Adrenal gland (tissue), 5 donors: Measurements from ENCODE around the gene IL17RB.
A peak's percentile ranks its signal among the peaks of the same experiment; 100 is the strongest.

Experiments
- POLR2A ChIP-seq, 2 donors: fragments of 450-650 bp; IDR thresholded peaks; one replicate each; pipeline ENCODE4 v1.6.1; 2017; ENCODE audit warnings: antibody characterized with exemption in 2 of 2, mild to moderate bottlenecking in 2 of 2, moderate library complexity in 1 of 2
- TF ChIP-seq, protein P1 (sequence below), 6 experiments: fragments of 450-650 bp in 4 of 6; fragments of 200-600 bp in 2 of 6; sonication (generic) in 1 of 6; IDR thresholded peaks; 1 replicate in 5 of 6; 2 replicates in 1 of 6; pipeline versions ENCODE4 v1.5.1 to v1.8.0; 2016 to 2021; ENCODE audit warnings: antibody characterized with exemption in 6 of 6, mild to moderate bottlenecking in 2 of 6, moderate library complexity in 1 of 6
- donor health status: DM: no; HTN: no; CAD: no.

DNA sequence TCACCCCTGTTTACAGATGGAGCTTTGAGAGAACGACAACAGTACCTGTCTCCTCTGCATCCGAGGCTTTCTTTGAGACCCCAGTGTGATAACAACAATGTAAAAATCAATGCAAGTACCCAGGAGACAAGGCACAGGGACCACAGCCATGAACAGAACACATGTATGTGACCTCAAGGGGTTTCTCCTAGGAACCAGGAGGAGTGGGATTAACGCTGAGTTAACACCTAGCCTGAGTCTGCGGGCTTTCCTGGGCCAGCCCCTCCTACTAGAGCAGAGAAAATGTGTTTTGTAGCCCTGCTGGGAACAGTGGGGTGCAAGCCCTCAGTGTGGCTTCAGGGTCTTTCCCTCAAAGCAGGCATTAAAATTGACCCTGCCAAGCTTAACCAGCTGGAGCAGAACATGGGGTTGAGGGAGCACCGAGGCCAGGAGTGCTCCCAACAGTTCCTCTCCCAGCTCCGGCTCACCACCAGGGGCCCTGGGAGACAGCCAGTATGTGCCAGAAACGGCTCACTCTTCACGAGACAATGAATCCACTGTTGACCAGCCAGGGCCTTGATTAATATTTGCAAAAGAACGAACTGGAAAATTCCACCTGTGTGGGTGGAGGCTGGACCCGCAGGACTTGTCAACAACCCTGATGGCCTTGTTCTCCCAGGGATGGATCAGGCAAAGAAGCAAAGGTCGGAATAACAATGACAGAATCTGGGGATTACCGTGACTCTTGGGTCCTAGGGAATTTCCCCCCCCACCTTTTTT lies 3.8 kb upstream of the IL17RB start:
- TF ChIP-seq, protein P1, sequence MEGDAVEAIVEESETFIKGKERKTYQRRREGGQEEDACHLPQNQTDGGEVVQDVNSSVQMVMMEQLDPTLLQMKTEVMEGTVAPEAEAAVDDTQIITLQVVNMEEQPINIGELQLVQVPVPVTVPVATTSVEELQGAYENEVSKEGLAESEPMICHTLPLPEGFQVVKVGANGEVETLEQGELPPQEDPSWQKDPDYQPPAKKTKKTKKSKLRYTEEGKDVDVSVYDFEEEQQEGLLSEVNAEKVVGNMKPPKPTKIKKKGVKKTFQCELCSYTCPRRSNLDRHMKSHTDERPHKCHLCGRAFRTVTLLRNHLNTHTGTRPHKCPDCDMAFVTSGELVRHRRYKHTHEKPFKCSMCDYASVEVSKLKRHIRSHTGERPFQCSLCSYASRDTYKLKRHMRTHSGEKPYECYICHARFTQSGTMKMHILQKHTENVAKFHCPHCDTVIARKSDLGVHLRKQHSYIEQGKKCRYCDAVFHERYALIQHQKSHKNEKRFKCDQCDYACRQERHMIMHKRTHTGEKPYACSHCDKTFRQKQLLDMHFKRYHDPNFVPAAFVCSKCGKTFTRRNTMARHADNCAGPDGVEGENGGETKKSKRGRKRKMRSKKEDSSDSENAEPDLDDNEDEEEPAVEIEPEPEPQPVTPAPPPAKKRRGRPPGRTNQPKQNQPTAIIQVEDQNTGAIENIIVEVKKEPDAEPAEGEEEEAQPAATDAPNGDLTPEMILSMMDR (IDR thresholded peaks at IDR 0.05), result peak in 4 of 6 experiments; percentile 18 to 52 (median 36)
- TF ChIP-seq POLR2A (IDR thresholded peaks at IDR 0.05), result no peak
